HCT116 (cell line): Measurements from ENCODE around the gene ARHGEF39. TPM values are rescaled to one million over a fixed set of nuclear protein-coding genes. Genes with fewer than 3 reads are reported as not detected.
A peak's percentile ranks its signal among the peaks of the same experiment; 100 is the strongest.

Experiments used
- ATAC-seq: fragments of 200-7000 bp; cut with Tn5 transposase; 2 replicates; pipeline ENCODE4 v1.9.1; 2020; ENCODE audit warnings: mild to moderate bottlenecking, moderate library complexity
- BruUV-seq: library from RNA; stranded (reverse); fragments of 400-500 nt; replicated peaks from 2 replicates; lab custom pipeline; 2021; lab: Mats Ljungman, UMichigan
- CTCF ChIA-PET: fragments of 300-600 bp; sonication (Branson Sonifier 250); formaldehyde crosslinking; loops from one replicate; lab custom pipeline; 2021; ENCODE audit warnings: antibody characterized with exemption; lab: Charles Lee
- POLR2A ChIA-PET: fragments of 300-600, 350-600 bp; sonication (Branson Sonifier 250); formaldehyde crosslinking; loops from one replicate; lab custom pipeline; 2021; ENCODE audit warnings: antibody characterized with exemption; lab: Charles Lee
- RAD21 ChIA-PET, 2 experiments: fragments of 300-600 bp; sonication (Branson Sonifier 250); formaldehyde crosslinking; loops; one replicate each; lab custom pipeline; 2023; ENCODE audit warnings: low total read pairs in 2 of 2; ENCODE audit not compliant: uncharacterized antibody in 2 of 2, unreplicated experiment in 2 of 2, low non-redundant PET in 1 of 2; lab: Charles Lee
- DNase-seq: peaks from one replicate; pipeline ENCODE4 v3.0.0-alpha.2; 2010; ENCODE audit warnings: low read depth, low spot score
- H2AFZ ChIP-seq: fragments of 200-600 bp; shearing (Covaris generic), sonication (generic); 2 replicates; pipeline ENCODE4 v1.6.1; 2017; ENCODE audit warnings: low read depth, mixed run types, mixed read lengths, antibody characterized with exemption, low read length; ENCODE audit not compliant: poor library complexity, severe bottlenecking
- H3K27ac ChIP-seq: 2 replicates; pipeline ENCODE4 v1.5.1; 2012; ENCODE audit warnings: low read depth, low read length
- H3K27me3 ChIP-seq: fragments of 200-600 bp; sonication (generic); 2 replicates; pipeline ENCODE4 v1.6.1; 2016; ENCODE audit warnings: mixed run types, low read length, mixed read lengths; ENCODE audit not compliant: insufficient read depth
- H3K36me3 ChIP-seq, 2 experiments: fragments of 200-500 bp in 1 of 2; fragments of 200-600 bp in 1 of 2; sonication (Bioruptor generic) in 1 of 2; sonication (generic) in 1 of 2; 2 replicates each; pipeline versions ENCODE4 v1.5.1 to v1.6.1; 2014 to 2016; ENCODE audit warnings: low read length in 2 of 2, inconsistent platforms in 1 of 2, mixed read lengths in 1 of 2, mixed run types in 1 of 2; ENCODE audit not compliant: insufficient read depth in 2 of 2, control insufficient read depth in 1 of 2
- H3K4me1 ChIP-seq, 2 experiments: fragments of 200-600 bp in 1 of 2; sonication (generic) in 1 of 2; 2 replicates each; pipeline versions ENCODE4 v1.5.1 to v1.6.1; 2012 to 2017; ENCODE audit warnings: low read length in 2 of 2, inconsistent platforms in 1 of 2, mild to moderate bottlenecking in 1 of 2, mixed read lengths in 1 of 2, mixed run types in 1 of 2, moderate library complexity in 1 of 2; ENCODE audit not compliant: insufficient read depth in 2 of 2, control insufficient read depth in 1 of 2
- H3K4me2 ChIP-seq: fragments of 200-600 bp; sonication (generic); 2 replicates; pipeline ENCODE4 v1.6.1; 2017; ENCODE audit warnings: mixed run types, low read length, mixed read lengths
- H3K4me3 ChIP-seq, 2 experiments: fragments of 200-600 bp in 1 of 2; sonication (generic) in 1 of 2; replicated peaks in 1 of 2; 2 replicates each; pipeline ENCODE4 v1.5.1; 2011 to 2016; ENCODE audit warnings: low read length in 2 of 2, control low read depth in 1 of 2, low read depth in 1 of 2, mild to moderate bottlenecking in 1 of 2, mixed read lengths in 1 of 2, mixed run types in 1 of 2
- H3K79me2 ChIP-seq: fragments of 200-600 bp; sonication (generic); 2 replicates; pipeline ENCODE4 v1.6.1; 2017; ENCODE audit warnings: mild to moderate bottlenecking, mixed run types, low read length, moderate library complexity, mixed read lengths; ENCODE audit not compliant: insufficient read depth
- H3K9ac ChIP-seq: fragments of 200-600 bp; sonication (generic); 2 replicates; pipeline ENCODE4 v1.6.1; 2016; ENCODE audit warnings: low read length, mixed read lengths
- H3K9me2 ChIP-seq: fragments of 200-600 bp; sonication (generic), shearing (Covaris generic); 2 replicates; pipeline ENCODE4 v1.6.1; 2017; ENCODE audit warnings: mixed run types, mild to moderate bottlenecking, moderate library complexity; ENCODE audit not compliant: insufficient read depth
- H3K9me3 ChIP-seq, 2 experiments: fragments of 200-500 bp in 1 of 2; fragments of 200-600 bp in 1 of 2; sonication (Bioruptor generic) in 1 of 2; sonication (generic) in 1 of 2; 2 replicates each; pipeline ENCODE4 v1.6.1; 2014 to 2017; ENCODE audit warnings: low read length in 2 of 2, mixed read lengths in 2 of 2, inconsistent platforms in 1 of 2, low read depth in 1 of 2, mild to moderate bottlenecking in 1 of 2, mixed run types in 1 of 2, moderate library complexity in 1 of 2; ENCODE audit not compliant: control insufficient read depth in 1 of 2, insufficient read depth in 1 of 2
- H4K20me1 ChIP-seq: fragments of 200-600 bp; sonication (generic), shearing (Covaris generic); 2 replicates; pipeline ENCODE4 v1.6.1; 2017; ENCODE audit warnings: mixed run types, mild to moderate bottlenecking, moderate library complexity; ENCODE audit not compliant: insufficient read depth
- CBX3 ChIP-seq: IDR thresholded peaks from 2 replicates; pipeline ENCODE4 v1.6.1; 2012; ENCODE audit warnings: low read depth
- POLR2AphosphoS5 ChIP-seq: IDR thresholded peaks from 2 replicates; pipeline ENCODE4 v1.6.1; 2011; ENCODE audit warnings: mild to moderate bottlenecking, low read depth, low read length, moderate library complexity
- RAD21 ChIP-seq: IDR thresholded peaks from 2 replicates; pipeline ENCODE4 v1.6.1; 2012; ENCODE audit warnings: low read depth, mild to moderate bottlenecking
- SIN3A ChIP-seq: IDR thresholded peaks from 2 replicates; pipeline ENCODE4 v1.6.1; 2012; ENCODE audit warnings: low read depth
- YY1 ChIP-seq: IDR thresholded peaks from 2 replicates; pipeline ENCODE4 v1.6.1; 2011; ENCODE audit warnings: low read length, low read depth, moderate library complexity, mild to moderate bottlenecking; ENCODE audit not compliant: insufficient replicate concordance; ENCODE audit errors: extremely low read depth
- ZNF274 ChIP-seq: fragments of 200-500 bp; sonication (Bioruptor generic); IDR thresholded peaks from 2 replicates; pipeline ENCODE4 v1.6.1; 2014; ENCODE audit warnings: mild to moderate bottlenecking, low read depth, low read length, inconsistent platforms
- intact Hi-C: fragments of 100-400 bp; cut with micrococcal nuclease; formaldehyde crosslinking; loops from 2 replicates; pipeline ENCODE4 v1.10.0; 2022
- total RNA-seq: library from RNA; stranded (reverse); gene quantifications from one replicate; pipeline ENCODE4 v1.2.1, GENCODE V29; 2021; ENCODE audit not compliant: unreplicated experiment

Gene ARHGEF39
- total RNA-seq, 1 experiment from 2014 or later, result 29.8 TPM

DNA sequence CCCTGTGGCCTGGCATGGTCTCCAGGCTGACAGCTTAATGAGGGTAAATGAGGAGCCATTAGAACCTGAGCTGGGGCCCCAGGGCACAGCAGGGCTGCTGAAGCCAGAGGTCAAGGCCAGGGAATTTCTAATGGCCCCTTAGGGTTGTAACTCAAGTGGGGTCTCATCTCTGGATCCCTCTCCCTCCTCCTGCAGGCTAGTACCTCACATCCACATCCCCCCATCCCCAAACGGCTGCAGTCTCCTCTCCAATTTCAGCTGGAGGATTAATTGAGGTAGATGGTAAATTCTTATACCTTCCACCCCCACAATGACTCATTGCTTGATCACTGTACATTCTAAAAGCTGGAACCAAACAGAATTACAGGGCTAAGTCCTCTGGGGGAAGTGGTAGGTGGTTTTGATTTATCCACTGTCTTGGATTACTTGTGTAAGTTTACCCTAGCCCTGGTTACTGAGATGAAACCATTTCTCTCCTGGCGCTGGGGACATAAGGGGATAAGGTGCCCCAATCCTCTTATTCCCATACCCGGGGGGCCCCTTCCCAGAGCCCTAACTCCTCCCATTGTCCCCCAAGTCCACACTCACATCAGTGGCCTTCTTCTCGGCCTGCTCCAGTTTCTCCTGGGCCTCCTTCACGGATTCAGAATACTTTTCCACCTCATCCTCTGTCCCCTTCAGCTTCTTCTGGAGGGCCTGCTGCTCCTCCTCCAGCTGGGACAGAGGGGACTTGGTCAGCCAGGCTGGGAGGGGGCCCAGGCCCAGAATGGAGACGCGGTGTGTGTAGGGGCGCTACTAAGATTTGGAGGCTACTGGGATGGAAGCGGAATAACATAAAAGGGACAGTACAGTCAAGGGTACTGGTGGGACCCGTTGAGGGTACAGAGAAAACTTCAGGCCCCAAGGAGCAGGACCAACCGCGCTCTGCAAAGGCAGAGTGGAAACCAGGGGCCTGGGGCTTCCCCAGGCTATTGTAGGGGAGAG is 23.9 kb upstream of the ARHGEF39 start:
- H3K27me3 ChIP-seq, result no peaks in the 10 kb centered on the region
- DNase-seq, result peak; percentile 33
- H3K27ac ChIP-seq, result peak overlapping the region; percentile 97
- RAD21 ChIA-PET, result interaction anchor here (0.6 to 1.2 kb wide), 2 partner anchors 31 to 60 kb away, joined by 3 to 5 read pairs; partner anchors contain the start of genes CCDC107 (in 1 of the 2), GBA2 (in 1 of the 2), RGP1 (in 1 of the 2) and RMRP (in 1 of the 2)
- H3K4me1 ChIP-seq, result peaks cover 18 to 30% of the 10 kb centered on the region in 2 experiments
- POLR2A ChIA-PET, result interaction anchor here (0.9 to 4.2 kb wide), 5 partner anchors 8 to 44 kb away, joined by 3 to 16 read pairs (median 5); partner anchors contain the start of genes ARHGEF39, CCDC107, CREB3 and RMRP
- no peak for TF ChIP-seq YY1
- no peak for TF ChIP-seq ZNF274
- peak; percentile 78 for TF ChIP-seq POLR2AphosphoS5
- no peak for TF ChIP-seq SIN3A
- TF ChIP-seq RAD21, result no peak
- no peak for TF ChIP-seq CBX3
- H3K9me2 ChIP-seq, result no peaks in the 10 kb centered on the region
- CTCF ChIA-PET, result interaction anchor here (1.3 to 2.3 kb wide), 2 partner anchors 8 to 25 kb away, joined by 3 to 15 read pairs; partner anchors contain the start of gene ARHGEF39
- peaks cover 45% of the 10 kb centered on the region for H3K79me2 ChIP-seq
- H4K20me1 ChIP-seq, result no peaks in the 10 kb centered on the region
- peak overlapping the region; percentile 83 to 90 for H3K4me3 ChIP-seq
- BruUV-seq, result TSS peak; percentile 92
- H2AFZ ChIP-seq, result no peak overlapping the region
- ATAC-seq, result peak; percentile 9
- intact Hi-C loops, result no loop called here
- H3K9ac ChIP-seq, result peak overlapping the region; percentile 96
- H3K36me3 ChIP-seq, result peaks cover 31 to 42% of the 10 kb centered on the region in 2 experiments; a peak in 3 of 4 replicates
- H3K9me3 ChIP-seq, result no peaks in the 10 kb centered on the region
- peak overlapping the region; percentile 90 for H3K4me2 ChIP-seq
